Measurements from ENCODE around the gene SLC25A41.

DNA sequence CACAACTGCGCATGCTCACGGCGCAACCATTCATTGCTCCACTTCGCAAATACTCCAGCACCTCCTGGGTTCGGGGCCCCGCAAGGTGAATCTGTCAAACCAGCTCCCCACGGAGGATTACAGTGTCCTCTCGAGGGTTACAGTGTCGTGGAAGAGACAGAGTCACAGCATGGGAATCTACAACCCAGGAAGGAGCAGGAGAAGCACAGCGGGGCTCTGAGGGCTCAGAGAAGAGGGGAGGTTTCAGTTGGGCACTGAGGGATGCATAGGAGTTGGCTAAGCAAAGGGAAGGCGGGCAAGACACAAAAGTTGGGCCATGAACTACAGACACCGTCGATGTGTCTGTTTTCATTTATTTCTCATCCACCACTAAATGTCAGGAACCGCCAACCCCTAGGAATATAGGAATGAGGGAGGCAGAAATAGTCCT, 39.6 kb downstream of the SLC25A41 start:
- TF ChIP-seq POLR2A (IDR thresholded peaks at IDR 0.05; ENCODE audit: low read length) (no peak), GATA1 (IDR thresholded peaks at IDR 0.05; ENCODE audit: low read depth, low read length) (no peak)
